Prostate gland (tissue), 2 donors: Measurements from ENCODE around the gene GID8. TPM values are rescaled to one million over a fixed set of nuclear protein-coding genes. Genes with fewer than 3 reads are reported as not detected.

Source experiments
- DNase-seq: peaks from one replicate; pipeline ENCODE4 v3.0.0-alpha.2; 2019; ENCODE audit warnings: low spot score
- H3K27ac ChIP-seq, 2 donors: fragments of 200-600 bp; sonication (generic); 2 replicates each; pipeline ENCODE4 v1.5.1; 2017 to 2019
- H3K27me3 ChIP-seq: fragments of 200-600 bp; sonication (generic); replicated peaks from 2 replicates; pipeline ENCODE4 v1.5.1; 2019; ENCODE audit not compliant: insufficient read depth
- H3K36me3 ChIP-seq, 2 donors: fragments of 200-600 bp; sonication (generic); 1 replicate in 1 of 2; 2 replicates in 1 of 2; pipeline versions ENCODE4 v1.5.1 to v1.8.1; 2017 to 2019
- H3K4me1 ChIP-seq: fragments of 200-600 bp; sonication (generic); replicated peaks from 2 replicates; pipeline ENCODE4 v1.5.1; 2019
- H3K4me3 ChIP-seq, 2 donors: fragments of 200-600 bp; sonication (generic); 2 replicates each; pipeline ENCODE4 v1.5.1; 2017 to 2019
- H3K9me3 ChIP-seq: fragments of 200-600 bp; sonication (generic); 2 replicates; pipeline ENCODE4 v1.5.1; 2017
- POLR2A ChIP-seq: fragments of 450-650 bp; IDR thresholded peaks from one replicate; pipeline ENCODE4 v1.6.1; 2016; ENCODE audit warnings: antibody characterized with exemption, mild to moderate bottlenecking
- POLR2AphosphoS5 ChIP-seq: sonication (generic); formaldehyde crosslinking; IDR thresholded peaks from one replicate; pipeline ENCODE4 v1.6.1; 2017; ENCODE audit warnings: antibody characterized with exemption
- WGBS: methylation state at CpG from one replicate; pipeline ENCODE4 v1.1.5; 2018; 5-methylcytosine and 5-hydroxymethylcytosine counted together
- intact Hi-C: fragments of 100-400 bp; cut with DNase I; formaldehyde crosslinking; loops from one replicate; pipeline ENCODE4 v1.14.2; 2022
- total RNA-seq, 2 donors: library from RNA; depleted of rRNA; stranded (reverse); fragments of >200 nt; gene quantifications; one replicate each; pipeline ENCODE4 v1.1.0, GENCODE V29; 2016
- TF ChIP-seq, protein P1 (sequence below), 4 experiments: fragments of 200-600 bp in 2 of 4; fragments of 450-650 bp in 2 of 4; sonication (generic) in 2 of 4; IDR thresholded peaks; 1 replicate in 3 of 4; 2 replicates in 1 of 4; pipeline ENCODE4 v1.5.1; 2016 to 2019; ENCODE audit warnings: antibody characterized with exemption in 4 of 4, mild to moderate bottlenecking in 2 of 4, moderate library complexity in 2 of 4

Gene GID8
- total RNA-seq, 2 donors from 2014 or later, result 38.7 to 42.7 TPM

- H3K4me1 ChIP-seq, result peaks cover 11% of the 10 kb centered on the region
- intact Hi-C loops, result no loop called here
- peaks cover 3 to 7% of the 10 kb centered on the region in 2 donors for H3K36me3 ChIP-seq
- no peak for DNase-seq
- no peak overlapping the region for H3K27ac ChIP-seq
- no peak overlapping the region for H3K4me3 ChIP-seq
- TF ChIP-seq POLR2A (no peak), POLR2AphosphoS5 (no peak)
- TF ChIP-seq, protein P1, sequence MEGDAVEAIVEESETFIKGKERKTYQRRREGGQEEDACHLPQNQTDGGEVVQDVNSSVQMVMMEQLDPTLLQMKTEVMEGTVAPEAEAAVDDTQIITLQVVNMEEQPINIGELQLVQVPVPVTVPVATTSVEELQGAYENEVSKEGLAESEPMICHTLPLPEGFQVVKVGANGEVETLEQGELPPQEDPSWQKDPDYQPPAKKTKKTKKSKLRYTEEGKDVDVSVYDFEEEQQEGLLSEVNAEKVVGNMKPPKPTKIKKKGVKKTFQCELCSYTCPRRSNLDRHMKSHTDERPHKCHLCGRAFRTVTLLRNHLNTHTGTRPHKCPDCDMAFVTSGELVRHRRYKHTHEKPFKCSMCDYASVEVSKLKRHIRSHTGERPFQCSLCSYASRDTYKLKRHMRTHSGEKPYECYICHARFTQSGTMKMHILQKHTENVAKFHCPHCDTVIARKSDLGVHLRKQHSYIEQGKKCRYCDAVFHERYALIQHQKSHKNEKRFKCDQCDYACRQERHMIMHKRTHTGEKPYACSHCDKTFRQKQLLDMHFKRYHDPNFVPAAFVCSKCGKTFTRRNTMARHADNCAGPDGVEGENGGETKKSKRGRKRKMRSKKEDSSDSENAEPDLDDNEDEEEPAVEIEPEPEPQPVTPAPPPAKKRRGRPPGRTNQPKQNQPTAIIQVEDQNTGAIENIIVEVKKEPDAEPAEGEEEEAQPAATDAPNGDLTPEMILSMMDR (IDR thresholded peaks at IDR 0.05), result no peak
- no peaks in the 10 kb centered on the region for H3K27me3 ChIP-seq
- H3K9me3 ChIP-seq, result no peaks in the 10 kb centered on the region
- WGBS, result 75% methylated on average over 1 of the region's 1 CpG
Measured at GRCh38 chr20:62941792-62942191, 3.8 kb downstream of the GID8 start.

DNA sequence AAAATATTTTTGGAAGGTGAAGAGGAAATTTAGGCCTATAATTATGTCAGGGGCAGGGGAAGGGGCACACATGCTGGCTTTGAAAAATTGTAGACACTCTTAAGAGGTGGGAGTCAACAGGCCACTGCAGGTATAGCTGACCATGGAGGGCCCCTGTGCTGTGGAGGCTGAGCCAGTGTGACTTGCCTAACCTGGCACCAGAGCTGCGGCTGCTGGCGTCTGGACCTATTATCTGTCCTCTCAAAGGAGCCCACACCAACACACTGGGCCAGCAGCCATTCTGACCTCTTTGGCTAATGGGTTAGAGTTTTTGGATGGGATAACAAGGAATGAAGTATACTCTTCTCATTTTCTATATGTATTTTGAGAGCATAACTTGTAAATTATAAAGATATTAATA lies 4.5 kb downstream of the GID8 start:
- peaks cover 11% of the 10 kb centered on the region for H3K4me1 ChIP-seq
- no peak overlapping the region for H3K4me3 ChIP-seq
- no peaks in the 10 kb centered on the region for H3K27me3 ChIP-seq
- DNase-seq, result no peak
- WGBS, result 82% methylated on average over 2 of the region's 2 CpGs
- no peaks in the 10 kb centered on the region for H3K9me3 ChIP-seq
- no peak overlapping the region for H3K27ac ChIP-seq
- TF ChIP-seq POLR2A, result no peak
- TF ChIP-seq POLR2AphosphoS5, result no peak
- TF ChIP-seq, protein P1 (IDR thresholded peaks at IDR 0.05), result no peak
- peaks cover 3 to 7% of the 10 kb centered on the region in 2 donors for H3K36me3 ChIP-seq
- intact Hi-C loops, result no loop called here

- H3K27ac ChIP-seq, result no peak overlapping the region
- H3K36me3 ChIP-seq, result peaks cover 3 to 7% of the 10 kb centered on the region in 2 donors
- intact Hi-C loops, result no loop called here
- H3K9me3 ChIP-seq, result no peaks in the 10 kb centered on the region
- no peaks in the 10 kb centered on the region for H3K27me3 ChIP-seq
- H3K4me1 ChIP-seq, result peaks cover 11% of the 10 kb centered on the region
- TF ChIP-seq POLR2AphosphoS5 (no peak), POLR2A (no peak)
- TF ChIP-seq, protein P1 (IDR thresholded peaks at IDR 0.05), result no peak
- 88% methylated on average over 14 of the region's 14 CpGs for WGBS
- DNase-seq, result no peak
- H3K4me3 ChIP-seq, result no peak overlapping the region
Measured at GRCh38 chr20:62943396-62943795, 5.4 kb downstream of the GID8 start.

DNA sequence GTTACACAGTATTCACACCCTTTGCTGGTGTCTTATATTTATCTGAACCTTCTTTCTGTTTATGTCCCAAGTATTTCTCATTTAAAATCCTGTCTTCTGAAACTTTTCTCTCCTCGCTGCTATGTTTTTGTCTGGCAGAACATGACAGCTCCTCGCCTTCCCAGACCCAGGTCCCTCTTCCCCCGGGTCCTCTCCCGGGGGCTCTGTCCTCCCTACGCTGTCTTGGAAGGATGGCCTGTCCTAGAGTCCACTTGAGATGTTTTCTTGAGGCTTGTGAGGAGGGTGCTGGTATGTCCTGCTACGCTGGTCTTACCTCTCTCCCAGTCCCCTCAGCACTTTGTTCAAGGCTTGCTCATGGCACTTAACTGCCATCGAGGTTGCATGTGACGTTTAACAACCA lies 6.2 kb downstream of the GID8 start:
- Histone ChIP-seq H3K4me1 (peaks cover 9% of the 10 kb centered on the region), H3K9me3 (no peaks in the 10 kb centered on the region), H3K4me3 (no peak overlapping the region), H3K36me3 (peaks cover 3 to 7% of the 10 kb centered on the region in 2 donors), H3K27ac (no peak overlapping the region), H3K27me3 (no peaks in the 10 kb centered on the region)
- no peak for DNase-seq
- intact Hi-C loops, result no loop called here
- TF ChIP-seq POLR2A (no peak), POLR2AphosphoS5 (no peak)
- TF ChIP-seq, protein P1 (IDR thresholded peaks at IDR 0.05), result no peak
- WGBS, result 84% methylated on average over 8 of the region's 8 CpGs

- DNase-seq, result no peak
- no peaks in the 10 kb centered on the region for H3K9me3 ChIP-seq
- intact Hi-C loops, result no loop called here
- no peak overlapping the region for H3K4me3 ChIP-seq
- H3K27ac ChIP-seq, result no peak overlapping the region
- H3K27me3 ChIP-seq, result no peaks in the 10 kb centered on the region
- WGBS, result 87% methylated on average over 10 of the region's 10 CpGs
- H3K36me3 ChIP-seq, result peaks cover 3 to 7% of the 10 kb centered on the region in 2 donors
- TF ChIP-seq POLR2AphosphoS5 (no peak), POLR2A (no peak)
- TF ChIP-seq, protein P1 (IDR thresholded peaks at IDR 0.05), result no peak
- H3K4me1 ChIP-seq, result peaks cover 8% of the 10 kb centered on the region
Measured at GRCh38 chr20:62944746-62945145, 6.8 kb downstream of the GID8 start.
